ENCODE results near the gene UBE3B.
A peak's percentile ranks its signal among the peaks of the same experiment; 100 is the strongest.
"Not testable (repeated sequence)": the region's sequence is repeated elsewhere in the genome, so short reads cannot be mapped to it uniquely, and the experiment has no call there.

Gene UBE3B

GRCh38 chr12:109473526-109474270 lies 3.7 kb upstream of the UBE3B start:
- not testable (repeated sequence) for DNase-seq (ENCODE audit: low read depth in 3 of 3)

- no peak for DNase-seq (ENCODE audit: low read depth in 3 of 3)
Observed at GRCh38 chr12:109475121-109475520, 2.3 kb upstream of the UBE3B start.

GRCh38 chr12:109475993-109476806 lies 1.2 kb upstream of the UBE3B start:
- no peak for DNase-seq (ENCODE audit: low read depth in 3 of 3)

- peak in 1 of 3 experiments; percentile 1 for DNase-seq (ENCODE audit: low read depth in 3 of 3)
Observed at GRCh38 chr12:109476807-109477184, 638 bp upstream of the UBE3B start.

- no peak for DNase-seq (ENCODE audit: low read depth in 3 of 3)
Observed at GRCh38 chr12:109477963-109478315, 505 bp downstream of the UBE3B start.

GRCh38 chr12:109479761-109480160 lies 2.3 kb downstream of the UBE3B start:
- DNase-seq (ENCODE audit: low read depth in 3 of 3): no peak

GRCh38 chr12:109480356-109480755 lies 2.9 kb downstream of the UBE3B start:
- DNase-seq (ENCODE audit: low read depth in 3 of 3): no peak

- DNase-seq (ENCODE audit: low read depth in 3 of 3): no peak
Observed at GRCh38 chr12:109481863-109482262, 4.4 kb downstream of the UBE3B start.

GRCh38 chr12:109482491-109482890 lies 5.1 kb downstream of the UBE3B start:
- DNase-seq (ENCODE audit: low read depth in 3 of 3): no peak

- DNase-seq (ENCODE audit: low read depth in 3 of 3): no peak
Observed at GRCh38 chr12:109482894-109483293, 5.5 kb downstream of the UBE3B start.

- no peak for DNase-seq (ENCODE audit: low read depth in 3 of 3)
Observed at GRCh38 chr12:109483346-109483745, 5.9 kb downstream of the UBE3B start.

- no peak for DNase-seq (ENCODE audit: low read depth in 3 of 3)
Observed at GRCh38 chr12:109485201-109485600, 7.8 kb downstream of the UBE3B start.

GRCh38 chr12:109487181-109488050 lies 10.0 kb downstream of the UBE3B start:
- DNase-seq (ENCODE audit: low read depth in 3 of 3): no peak

- DNase-seq (ENCODE audit: low read depth in 3 of 3): no peak
Observed at GRCh38 chr12:109488051-109488665, 10.7 kb downstream of the UBE3B start.

- DNase-seq (ENCODE audit: low read depth in 3 of 3): no peak
Observed at GRCh38 chr12:109489016-109489954, 11.9 kb downstream of the UBE3B start.

GRCh38 chr12:109489955-109490565 lies 12.6 kb downstream of the UBE3B start:
- no peak for DNase-seq (ENCODE audit: low read depth in 3 of 3)

GRCh38 chr12:109491671-109492070 lies 14.2 kb downstream of the UBE3B start:
- DNase-seq (ENCODE audit: low read depth in 3 of 3): no peak

GRCh38 chr12:109492371-109492770 lies 14.9 kb downstream of the UBE3B start:
- DNase-seq (ENCODE audit: low read depth in 3 of 3): no peak

- no peak for DNase-seq (ENCODE audit: low read depth in 3 of 3)
Observed at GRCh38 chr12:109493090-109493489, 15.7 kb downstream of the UBE3B start.

GRCh38 chr12:109493938-109494337 lies 16.5 kb downstream of the UBE3B start:
- no peak for DNase-seq (ENCODE audit: low read depth in 3 of 3)

Measured in stimulated activated CD4-positive, alpha-beta T cell treated with anti-CD3 and anti-CD28 coated beads, TNF-alpha, amount 100 ng/mL, for 24 hours (primary cell).